VCaP (cell line): ENCODE results near the gene PSMG4.
A peak's percentile ranks its signal among the peaks of the same experiment; 100 is the strongest.

Experiments
- H3K27ac ChIP-seq: fragments of 450-650 bp; 2 replicates; pipeline ENCODE4 v1.5.1; 2017
- TF ChIP-seq, protein P1 (sequence below): fragments of 450-650 bp; conservative IDR thresholded peaks from 2 replicates; pipeline ENCODE4 v1.5.1; 2017; ENCODE audit warnings: mild to moderate bottlenecking, moderate library complexity

PSMG4 gene

DNA sequence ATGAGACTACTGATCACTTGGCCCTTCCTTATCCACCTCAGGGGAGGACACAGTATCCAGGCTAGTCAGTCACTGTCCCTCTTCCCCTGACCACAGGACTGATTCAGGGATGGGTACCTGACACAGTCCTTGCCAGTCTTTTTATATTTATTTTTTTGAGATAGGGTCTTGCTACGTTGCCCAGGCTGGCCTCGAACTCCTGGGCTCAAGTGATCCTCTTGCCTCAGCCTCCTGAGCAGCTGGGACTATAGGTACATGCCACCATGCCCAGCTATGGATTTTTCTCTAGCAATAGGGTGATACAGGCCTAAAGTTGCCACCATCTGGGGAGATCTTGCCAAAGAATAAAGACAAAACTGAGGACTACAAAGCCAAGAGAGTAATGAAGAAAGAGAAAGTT is 41.5 kb upstream of the PSMG4 start:
- TF ChIP-seq, protein P1, sequence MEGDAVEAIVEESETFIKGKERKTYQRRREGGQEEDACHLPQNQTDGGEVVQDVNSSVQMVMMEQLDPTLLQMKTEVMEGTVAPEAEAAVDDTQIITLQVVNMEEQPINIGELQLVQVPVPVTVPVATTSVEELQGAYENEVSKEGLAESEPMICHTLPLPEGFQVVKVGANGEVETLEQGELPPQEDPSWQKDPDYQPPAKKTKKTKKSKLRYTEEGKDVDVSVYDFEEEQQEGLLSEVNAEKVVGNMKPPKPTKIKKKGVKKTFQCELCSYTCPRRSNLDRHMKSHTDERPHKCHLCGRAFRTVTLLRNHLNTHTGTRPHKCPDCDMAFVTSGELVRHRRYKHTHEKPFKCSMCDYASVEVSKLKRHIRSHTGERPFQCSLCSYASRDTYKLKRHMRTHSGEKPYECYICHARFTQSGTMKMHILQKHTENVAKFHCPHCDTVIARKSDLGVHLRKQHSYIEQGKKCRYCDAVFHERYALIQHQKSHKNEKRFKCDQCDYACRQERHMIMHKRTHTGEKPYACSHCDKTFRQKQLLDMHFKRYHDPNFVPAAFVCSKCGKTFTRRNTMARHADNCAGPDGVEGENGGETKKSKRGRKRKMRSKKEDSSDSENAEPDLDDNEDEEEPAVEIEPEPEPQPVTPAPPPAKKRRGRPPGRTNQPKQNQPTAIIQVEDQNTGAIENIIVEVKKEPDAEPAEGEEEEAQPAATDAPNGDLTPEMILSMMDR, result no peak
- H3K27ac ChIP-seq, result peak overlapping the region; percentile 42; the same call in 1 of the 2 replicates

DNA sequence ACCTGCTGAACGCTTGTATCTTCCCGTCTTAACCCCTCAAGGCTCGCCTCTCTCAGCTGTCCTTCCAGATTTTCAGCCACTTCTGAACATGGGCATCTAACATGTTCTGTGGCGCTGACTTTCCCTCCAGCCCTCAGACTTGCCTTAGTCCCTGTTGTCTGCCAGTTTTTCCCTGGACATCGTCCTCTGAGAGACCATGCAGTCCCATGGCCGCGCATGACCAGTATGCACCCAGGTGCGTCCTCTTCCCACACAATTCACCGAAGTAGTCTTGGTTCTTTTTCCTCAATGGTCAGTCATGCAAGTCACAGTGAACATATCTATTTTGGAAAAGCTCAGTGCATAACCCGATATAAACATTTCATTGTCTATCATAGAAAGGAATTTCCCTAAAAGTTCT is 40.5 kb upstream of the PSMG4 start:
- TF ChIP-seq, protein P1, result no peak
- 0 out of 2 replicates have a peak overlapping the region, but pooled peaks have one; percentile 15 for H3K27ac ChIP-seq

DNA sequence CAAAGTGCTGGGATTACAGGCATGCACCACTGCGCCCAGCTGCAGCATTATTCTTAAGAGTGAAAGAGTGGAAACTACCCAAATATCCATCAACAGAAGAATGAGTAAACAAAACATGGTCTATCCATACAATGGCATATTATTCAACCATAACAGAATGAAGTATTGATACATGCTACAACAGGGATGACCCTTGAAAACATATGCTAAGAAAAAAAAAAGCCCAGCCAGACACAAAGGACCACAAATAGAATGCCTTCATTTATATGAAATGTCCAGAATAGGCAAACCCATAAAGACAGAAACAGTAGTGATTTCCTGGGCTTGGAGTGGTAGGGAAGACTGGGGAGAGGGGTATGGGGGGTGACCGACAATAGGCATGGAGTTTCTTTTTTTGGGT is 38.4 kb upstream of the PSMG4 start:
- TF ChIP-seq, protein P1, result no peak
- no peak overlapping the region for H3K27ac ChIP-seq

DNA sequence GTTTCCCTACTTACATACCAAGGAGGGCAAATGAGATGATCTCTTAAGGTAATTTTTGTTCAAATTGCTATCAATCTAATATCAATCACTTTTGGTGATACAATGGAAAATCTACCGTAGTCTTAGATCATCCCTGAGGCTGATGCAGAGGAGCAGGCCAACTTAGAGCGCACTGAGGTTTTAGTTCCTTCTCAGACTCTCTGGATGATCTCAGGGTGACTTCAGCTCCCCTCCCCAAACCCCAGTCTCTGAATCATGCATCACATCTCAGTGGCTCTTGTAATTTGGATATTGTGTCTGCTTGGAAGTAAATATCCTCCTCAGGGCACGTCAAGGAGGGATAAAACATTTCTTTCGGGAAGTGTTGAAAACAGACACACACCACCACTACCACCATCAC is 37.2 kb upstream of the PSMG4 start:
- TF ChIP-seq, protein P1, result no peak
- H3K27ac ChIP-seq, result no peak overlapping the region

DNA sequence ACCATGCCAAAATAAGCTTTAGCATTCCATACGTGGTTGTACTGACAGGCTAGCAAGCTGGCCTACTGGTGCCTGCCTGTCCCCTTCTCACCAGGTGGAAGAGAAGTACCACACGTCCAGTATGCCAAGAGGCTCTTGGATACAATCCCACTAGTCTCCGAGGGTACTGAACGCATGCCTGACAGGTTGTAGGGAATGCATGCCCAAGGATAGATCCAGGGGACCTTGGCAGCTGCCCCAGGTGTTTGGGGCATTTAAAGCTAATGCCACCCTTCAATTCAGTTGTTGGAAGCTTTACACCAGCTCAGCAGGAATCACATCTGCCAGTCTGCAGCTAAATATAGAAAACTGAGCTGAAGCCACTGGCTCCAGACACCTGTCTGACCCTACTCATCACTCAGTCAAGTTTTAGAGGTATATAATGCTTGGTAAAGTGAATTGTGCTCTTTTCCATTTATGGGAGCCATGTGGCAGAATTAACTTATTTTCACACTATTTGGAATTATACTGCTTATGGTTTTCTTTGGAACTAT is 36.2 kb upstream of the PSMG4 start:
- TF ChIP-seq, protein P1, result no peak
- H3K27ac ChIP-seq, result no peak overlapping the region

DNA sequence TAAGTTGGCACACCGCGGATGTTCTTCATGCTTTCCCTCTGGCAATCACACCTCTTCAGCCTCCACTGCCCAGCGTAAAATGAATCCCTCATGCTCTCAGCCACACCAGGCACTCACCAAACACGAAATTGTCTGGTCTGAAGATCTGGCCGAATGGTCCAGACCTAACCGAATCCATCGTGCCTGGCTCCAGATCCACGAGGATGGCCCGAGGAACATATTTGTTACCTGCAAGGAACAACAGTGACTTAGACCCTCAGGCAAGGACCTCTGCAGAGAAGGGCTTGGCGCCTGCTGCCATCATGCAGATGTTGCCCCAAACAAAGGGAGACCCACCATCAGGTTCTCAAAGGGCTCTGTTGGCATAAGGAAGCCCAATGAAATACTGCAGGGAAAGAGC is 32.7 kb upstream of the PSMG4 start:
- no peak overlapping the region for H3K27ac ChIP-seq
- TF ChIP-seq, protein P1, result no peak

DNA sequence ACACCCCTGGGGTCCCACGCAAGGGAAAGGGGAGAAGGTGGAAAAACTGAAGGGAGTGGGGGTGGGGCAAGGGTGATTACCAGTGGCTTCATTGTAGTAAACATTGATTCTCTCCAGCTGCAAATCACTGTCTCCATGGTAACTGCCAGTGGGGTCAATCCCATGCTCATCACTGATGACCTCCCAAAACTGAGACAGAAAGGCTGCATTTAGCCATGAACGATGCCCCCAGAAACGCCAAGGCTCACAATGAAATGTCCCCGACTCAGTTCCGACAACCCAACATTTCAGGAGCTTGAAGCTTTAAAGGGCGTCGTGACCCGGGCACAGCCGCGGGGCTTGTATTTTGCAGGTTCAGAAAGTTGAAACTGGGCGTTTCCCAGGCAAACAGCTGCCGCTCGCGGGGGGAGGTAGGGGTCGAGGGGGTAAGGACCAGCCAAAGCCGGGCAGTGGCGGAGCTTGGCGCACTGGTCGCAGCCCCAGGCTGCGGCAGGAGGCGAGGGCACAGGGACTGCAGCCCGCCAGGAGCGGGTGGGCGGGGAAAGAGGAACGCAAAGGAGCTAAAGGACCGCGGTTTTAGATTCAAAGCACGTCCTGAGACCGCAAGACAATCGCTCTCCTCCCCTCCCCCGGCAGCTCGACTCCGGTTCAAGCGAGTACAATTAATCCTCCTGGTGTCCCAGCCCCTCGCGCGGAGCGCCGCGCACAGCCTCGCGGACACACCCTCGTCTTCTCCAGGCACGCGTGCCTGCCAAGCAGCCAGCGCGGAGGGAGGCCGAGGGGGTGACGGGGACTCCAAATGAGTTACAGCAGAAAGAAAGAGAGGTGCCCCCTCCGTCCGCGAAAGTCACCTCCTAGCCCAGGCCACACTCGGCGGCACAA is 32.0 kb upstream of the PSMG4 start:
- H3K27ac ChIP-seq, result peak overlapping the region; percentile 38; the same call in 1 of the 2 replicates

More for the DNA sequence above, 32.0 kb upstream of the PSMG4 start:
- TF ChIP-seq, protein P1, result no peak
